GM19328 (cell line): Measurements from ENCODE around the gene ZCCHC7.
"Not testable (repeated sequence)": the region's sequence is repeated elsewhere in the genome, so short reads cannot be mapped to it uniquely, and the experiment has no call there.

Experiments used
- ATAC-seq: cut with Tn5 transposase; IDR thresholded peaks from one replicate; pipeline ENCODE4 v1.9.1; 2021; ENCODE audit warnings: mild to moderate bottlenecking, moderate library complexity; ENCODE audit not compliant: unreplicated experiment

The ZCCHC7 gene

DNA sequence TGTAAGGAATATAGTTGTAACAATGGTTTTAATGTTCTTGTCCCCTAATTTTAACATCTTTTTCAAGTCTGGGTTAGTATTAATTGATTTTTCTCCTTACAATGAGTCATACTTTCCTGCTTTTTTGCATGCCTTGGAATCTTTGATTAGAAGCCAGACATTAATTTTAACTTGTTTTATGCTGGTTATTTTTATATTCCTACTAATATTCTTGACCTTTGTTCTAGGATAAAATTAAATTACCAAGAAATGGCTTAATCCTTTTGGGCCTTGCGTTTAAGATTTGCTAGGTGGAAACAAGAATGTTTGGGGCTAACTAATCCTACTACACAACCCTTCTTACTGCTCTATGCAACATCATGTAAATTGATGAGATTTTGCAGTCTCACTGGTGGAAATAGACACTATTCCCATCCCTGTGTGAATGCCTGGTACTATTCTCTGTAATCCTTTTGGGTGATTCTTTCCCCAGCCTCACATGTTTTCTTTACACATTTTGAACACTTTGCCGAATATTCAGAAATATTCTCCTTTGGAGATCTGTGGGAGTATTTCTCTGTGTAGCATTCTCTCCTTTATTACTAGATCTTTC lies 47.2 kb downstream of the ZCCHC7 start:
- no peak for ATAC-seq

DNA sequence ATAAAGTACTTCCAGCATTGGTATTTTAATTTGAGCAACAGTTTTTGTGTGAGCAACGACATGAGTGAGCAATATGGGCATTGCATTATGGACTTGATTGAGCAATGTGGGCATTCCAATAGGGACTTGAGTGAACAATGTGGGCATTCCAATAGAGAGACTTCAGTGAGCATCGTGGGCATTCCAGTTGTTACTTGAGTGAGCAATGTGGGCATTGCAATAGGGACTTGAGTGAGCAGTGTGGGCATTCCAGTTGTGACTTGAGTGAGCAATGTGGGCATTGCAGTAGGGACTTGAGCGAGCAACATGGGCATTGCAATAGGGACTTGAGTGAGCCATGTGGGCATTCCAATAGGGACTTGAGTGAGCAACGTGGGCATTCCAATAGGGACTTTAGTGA lies 52.2 kb downstream of the ZCCHC7 start:
- no peak for ATAC-seq

DNA sequence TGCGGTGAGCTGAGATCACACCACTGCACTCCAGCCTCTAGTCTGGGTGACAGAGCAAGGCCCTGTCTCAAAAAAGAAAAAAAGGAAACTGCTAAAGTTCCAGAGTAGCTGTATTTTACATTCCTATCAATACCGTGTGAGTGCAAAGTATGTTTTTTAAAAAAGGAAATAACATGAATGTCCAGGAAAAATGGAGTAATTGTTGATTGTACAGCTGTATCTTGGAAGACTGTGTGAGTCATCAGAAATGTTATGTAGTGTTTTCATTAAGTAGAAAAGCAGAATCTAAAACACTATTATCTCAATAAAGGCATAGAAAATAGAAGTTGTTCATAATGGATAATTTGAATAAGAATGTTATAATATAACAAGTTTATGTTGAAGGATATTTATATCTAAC lies 53.9 kb downstream of the ZCCHC7 start:
- ATAC-seq, result no peak

DNA sequence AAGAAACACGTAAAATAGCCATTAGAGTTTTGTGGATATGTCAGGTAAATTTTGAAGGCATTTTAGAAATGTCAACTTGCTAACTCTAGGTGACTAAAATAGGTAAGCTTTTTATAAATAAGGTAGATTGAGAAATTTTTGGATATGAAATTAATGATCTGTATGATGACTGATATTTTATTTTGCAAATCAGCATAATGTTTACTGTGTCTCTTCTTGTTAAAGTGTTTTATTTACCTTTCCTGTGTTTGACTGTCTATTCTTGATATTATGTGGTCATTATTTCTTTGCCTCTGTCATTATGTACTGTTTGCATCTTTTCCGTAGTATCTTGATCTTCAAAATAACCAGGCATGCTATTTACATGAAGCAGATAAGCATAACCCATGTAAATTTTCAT lies 58.4 kb downstream of the ZCCHC7 start:
- no peak for ATAC-seq

- ATAC-seq, result no peak
Measured at GRCh38 chr9:37179576-37179975, 59.2 kb downstream of the ZCCHC7 start.

DNA sequence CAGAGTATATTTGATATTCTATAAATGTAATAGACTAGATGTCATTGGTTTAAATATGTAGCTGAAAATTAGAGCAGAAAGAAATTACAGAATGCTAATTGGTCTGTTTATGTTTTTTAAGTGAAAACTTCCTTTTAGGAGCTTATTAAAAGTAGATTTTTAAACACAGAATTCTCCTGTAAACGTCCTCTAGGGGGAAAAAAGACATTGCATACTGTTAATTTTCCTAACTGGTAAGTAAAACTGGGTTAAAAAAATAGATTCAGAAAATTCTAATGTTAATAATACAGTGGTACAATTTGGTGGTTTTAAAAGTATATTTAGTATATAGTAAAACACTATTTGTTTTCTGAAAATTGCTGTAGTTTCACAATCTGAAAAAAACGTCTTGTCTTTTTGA lies 59.8 kb downstream of the ZCCHC7 start:
- no peak for ATAC-seq

GRCh38 chr9:37182718-37183117 lies 62.3 kb downstream of the ZCCHC7 start:
- ATAC-seq, result no peak

DNA sequence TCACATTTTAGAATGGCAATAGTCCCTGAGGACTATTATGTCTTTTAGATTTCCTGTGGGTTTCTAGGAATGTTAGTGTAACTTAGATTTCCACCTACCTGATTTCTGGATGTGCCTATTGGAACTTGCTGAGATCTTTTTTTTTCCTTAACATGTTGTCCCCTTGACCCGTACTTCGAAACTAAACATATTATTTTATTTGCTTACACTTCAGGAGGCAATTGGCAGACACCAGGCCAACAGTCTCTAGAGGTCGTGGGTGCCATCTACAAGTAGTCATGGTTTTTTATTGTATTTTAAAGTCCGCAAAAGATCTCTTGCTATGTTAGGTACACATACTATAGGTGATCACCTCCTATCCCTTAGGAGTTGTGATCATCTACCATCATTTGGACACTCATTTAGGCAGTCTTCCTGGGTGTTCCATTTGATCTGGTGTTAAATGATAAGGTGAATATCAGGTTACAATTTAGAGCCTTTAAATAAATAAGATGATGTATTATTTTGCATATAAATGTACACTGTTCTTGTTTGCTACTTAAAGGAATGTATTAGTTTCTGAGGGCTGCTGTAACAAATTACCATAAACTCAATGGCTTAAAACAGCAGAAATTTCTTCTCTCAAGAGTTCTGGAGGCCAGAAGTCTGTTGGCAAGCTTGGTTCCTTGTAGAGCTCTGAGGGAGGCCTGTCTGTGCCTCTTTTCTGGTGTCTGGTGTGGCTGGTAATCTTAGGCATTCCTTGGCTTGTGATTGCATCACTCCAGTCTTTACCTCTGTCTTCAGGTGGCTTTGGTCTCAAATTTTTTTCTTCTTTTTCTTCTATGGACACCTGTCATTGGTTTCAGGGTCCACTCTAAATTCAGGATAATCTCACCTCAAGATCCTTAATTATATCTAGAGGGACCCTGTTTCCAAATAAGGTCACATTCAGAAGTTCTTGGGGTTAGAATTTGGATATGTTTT lies 64.8 kb downstream of the ZCCHC7 start:
- no peak for ATAC-seq

DNA sequence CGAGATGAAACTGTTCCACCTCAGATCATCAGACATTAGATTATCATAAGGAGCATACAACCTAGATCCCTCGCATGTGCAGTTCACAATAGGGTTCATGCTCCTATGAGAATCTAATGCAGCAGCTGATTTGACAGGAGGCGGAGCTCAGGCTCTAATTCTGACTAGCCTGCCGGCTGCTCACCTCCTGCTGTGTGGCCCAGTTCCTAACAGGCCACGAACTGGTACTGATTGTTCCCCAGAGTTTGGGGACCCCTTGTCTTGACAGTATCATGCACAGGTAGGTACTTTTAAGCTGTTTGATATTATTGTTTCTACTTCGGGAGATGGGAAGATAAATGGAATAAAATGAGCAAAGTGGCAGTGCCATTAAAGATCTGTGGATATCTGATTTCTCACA lies 66.9 kb downstream of the ZCCHC7 start:
- peak; percentile 60 for ATAC-seq

GRCh38 chr9:37187713-37188439 lies 67.5 kb downstream of the ZCCHC7 start:
- peak; percentile 69 for ATAC-seq

DNA sequence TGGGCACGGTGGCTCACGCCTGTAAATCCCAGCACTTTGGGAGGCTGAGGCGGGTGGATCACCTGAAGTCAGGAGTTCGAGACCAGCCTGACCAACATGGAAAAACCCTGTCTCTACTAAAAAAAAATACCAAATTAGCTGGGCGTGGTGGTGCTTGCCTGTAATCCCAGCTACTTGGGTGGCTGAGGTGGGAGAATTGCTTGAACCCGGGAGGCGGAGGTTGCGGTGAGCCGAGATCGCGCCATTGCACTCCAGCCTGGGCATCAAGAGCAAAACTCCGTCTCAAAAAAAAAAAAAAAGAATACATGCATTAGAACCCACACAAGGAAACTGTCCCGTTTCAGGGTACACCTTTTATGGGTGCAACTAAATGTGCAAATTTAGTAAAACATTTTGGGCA lies 70.4 kb downstream of the ZCCHC7 start:
- ATAC-seq, result not testable (repeated sequence)

DNA sequence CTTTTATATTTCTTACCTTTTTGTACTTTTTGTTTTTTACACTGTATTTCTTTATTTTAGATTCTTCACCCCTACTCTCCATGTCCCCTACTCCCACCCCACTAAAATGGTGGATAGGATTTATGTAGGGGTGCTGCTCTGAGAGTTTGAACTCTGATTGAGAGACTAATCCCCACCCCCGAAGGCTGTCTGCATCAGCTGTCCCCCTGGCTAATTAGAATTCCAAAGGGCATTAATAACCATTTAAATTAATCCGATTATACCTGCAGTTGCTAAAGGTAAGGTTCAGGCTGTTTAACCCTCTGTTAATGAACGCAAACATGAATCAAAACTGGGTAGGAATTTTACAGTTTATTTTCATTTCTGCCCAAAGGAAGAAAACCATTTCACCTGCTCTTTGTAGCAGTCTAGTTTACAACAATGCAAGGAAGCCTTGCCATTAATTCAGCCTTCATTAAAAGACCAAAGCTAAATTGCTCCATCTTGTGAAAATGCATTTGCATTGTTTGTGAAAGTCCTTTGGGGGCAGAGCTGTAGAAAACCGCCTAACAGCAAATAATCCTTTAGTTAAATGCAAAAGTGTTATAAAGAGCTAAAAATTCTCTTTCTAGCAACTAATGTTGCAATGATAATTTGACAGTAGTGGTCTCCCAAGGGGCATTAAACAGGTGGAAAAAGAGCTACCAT lies 71.2 kb downstream of the ZCCHC7 start:
- no peak for ATAC-seq

- no peak for ATAC-seq
Measured at GRCh38 chr9:37192803-37193202, 72.4 kb downstream of the ZCCHC7 start.

GRCh38 chr9:37197158-37198038 lies 77.0 kb downstream of the ZCCHC7 start:
- ATAC-seq, result peak; percentile 39

- no peak for ATAC-seq
Measured at GRCh38 chr9:37198039-37198729, 77.8 kb downstream of the ZCCHC7 start.

DNA sequence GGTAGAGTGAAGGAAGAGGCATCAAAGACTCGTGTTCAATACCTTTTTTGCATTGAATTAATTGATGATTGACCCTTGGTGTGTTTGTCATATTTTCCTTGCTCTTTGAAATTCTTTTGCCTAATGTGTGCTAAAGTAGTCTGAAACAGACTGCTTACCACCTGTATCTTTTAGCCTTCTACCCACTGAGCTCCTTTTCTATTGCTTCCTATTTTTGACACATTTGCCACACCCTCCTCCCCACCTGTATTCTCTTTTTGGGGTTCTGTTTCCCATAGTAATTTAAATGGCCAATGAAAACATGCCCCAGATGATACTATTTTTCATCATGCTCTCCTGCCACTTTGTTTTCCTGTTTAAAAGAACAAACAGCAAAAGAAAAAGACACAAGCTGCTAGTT lies 78.5 kb downstream of the ZCCHC7 start:
- ATAC-seq, result no peak

DNA sequence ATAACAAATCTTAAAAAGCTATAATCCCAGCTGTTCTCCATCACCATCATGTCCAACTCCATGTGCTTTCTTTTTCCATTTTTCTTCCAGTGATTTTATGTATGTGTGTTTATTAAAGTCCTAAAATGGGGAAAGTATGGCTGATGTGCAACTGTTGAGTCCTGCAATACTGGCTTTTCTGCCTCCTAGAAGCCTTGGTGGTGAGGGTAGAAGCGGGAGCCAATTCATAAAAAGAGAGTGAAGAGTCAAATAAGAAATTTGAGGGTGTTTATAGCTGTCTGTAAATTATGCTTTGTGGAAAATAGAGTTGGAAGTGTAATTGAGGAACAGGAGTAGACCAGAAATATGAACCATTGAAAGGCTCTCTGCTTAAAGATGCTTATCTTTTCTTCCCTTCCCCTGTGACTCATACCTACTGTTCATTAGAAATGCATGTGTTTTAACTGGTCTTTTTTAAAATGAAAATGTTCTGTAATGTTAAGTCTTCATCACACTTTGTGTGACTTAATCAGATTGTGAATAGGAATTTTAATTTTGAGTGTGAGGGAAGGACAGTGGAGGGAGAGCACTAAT lies 80.1 kb downstream of the ZCCHC7 start:
- no peak for ATAC-seq

DNA sequence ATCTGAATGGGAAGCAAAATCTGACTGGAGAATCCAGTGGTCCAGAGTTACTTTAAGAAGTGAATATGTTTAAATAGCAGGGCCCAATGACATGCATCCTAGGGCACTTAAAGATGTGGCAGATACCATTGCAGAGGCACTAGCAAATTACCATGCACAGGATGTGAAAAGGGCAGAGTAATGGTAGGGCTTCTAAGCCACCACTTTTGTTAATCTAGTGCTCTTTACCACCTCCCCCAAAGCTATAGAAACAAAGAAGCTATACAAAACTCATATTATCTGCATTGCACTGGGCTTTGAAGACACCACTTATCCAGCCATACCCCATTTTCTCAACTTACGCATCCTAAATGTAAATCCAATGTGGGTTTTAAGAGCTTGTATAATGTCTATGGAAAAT lies 81.2 kb downstream of the ZCCHC7 start:
- ATAC-seq, result no peak

GRCh38 chr9:37202091-37202490 lies 81.7 kb downstream of the ZCCHC7 start:
- no peak for ATAC-seq
